ENCODE data around the gene MAP1B. TPM values are rescaled to one million over a fixed set of nuclear protein-coding genes. Genes with fewer than 3 reads are reported as not detected.

The MAP1B gene
- polyA plus RNA-seq, 1 donor (not counting 4 experiments of a cell fraction or from before 2014, with no cell fraction given) = 3.3 TPM

GRCh38 chr5:72199681-72200080, 92.4 kb downstream of the MAP1B start:
- no peaks in the 10 kb centered on the region for H3K9me3 ChIP-seq (ENCODE audit: control insufficient read depth, low read depth, low read length)
- no peak overlapping the region for H2AFZ ChIP-seq (ENCODE audit: control insufficient read depth, low read length)
- H3K36me3 ChIP-seq (ENCODE audit: control insufficient read depth in 2 of 2, extremely low read depth in 1 of 2, insufficient read depth in 2 of 2, low read length in 2 of 2) = peaks cover 0 to 6% of the 10 kb centered on the region in 2 experiments
- no peak for FAIRE-seq
- H4K20me1 ChIP-seq (ENCODE audit: control insufficient read depth, extremely low read depth, insufficient read depth, low read length) = no peaks in the 10 kb centered on the region
- H3K9me1 ChIP-seq (ENCODE audit: control insufficient read depth, extremely low read depth, insufficient read depth, low read length) = peaks cover 2% of the 10 kb centered on the region
- dilution Hi-C loops (cut with MboI; ENCODE audit: extremely low pct_ligation_motif_present, low sequenced_read_pairs) = no loop called here
- TF ChIP-seq EZH2 (IDR thresholded peaks at IDR 0.05; ENCODE audit: low read length) (no peak), CTCF (optimal IDR thresholded peaks at IDR 0.05 in 1 of 3, IDR thresholded peaks at IDR 0.05 in 1 of 3, conservative IDR thresholded peaks at IDR 0.05 in 1 of 3; ENCODE audit: extremely low read depth in 1 of 3, insufficient read depth in 2 of 3, low read length in 3 of 3) (no peak)
- no peak overlapping the region for H3K9ac ChIP-seq (ENCODE audit: control insufficient read depth, extremely low read depth, insufficient read depth, low read length)
- no peak overlapping the region for H3K4me2 ChIP-seq (ENCODE audit: control insufficient read depth, extremely low read depth, insufficient read depth, low read depth, low read length)
- no peak overlapping the region for H3K4me3 ChIP-seq (ENCODE audit: control insufficient read depth in 2 of 3, extremely low read depth in 1 of 3, insufficient read depth in 2 of 3, low read depth in 1 of 3, low read length in 3 of 3)
- no peaks in the 10 kb centered on the region for H3K79me2 ChIP-seq (ENCODE audit: control insufficient read depth, insufficient read depth, low read length)
- H3K27me3 ChIP-seq (ENCODE audit: control insufficient read depth, extremely low read depth, insufficient read depth, low read length) = no peaks in the 10 kb centered on the region
- DNase-seq (ENCODE audit: low read depth, low spot score) = no peak
- no peak overlapping the region for H3K27ac ChIP-seq (ENCODE audit: control insufficient read depth, insufficient read depth, low read length)
- H3K4me1 ChIP-seq (ENCODE audit: control insufficient read depth, extremely low read depth, insufficient read depth, low read length) = no peaks in the 10 kb centered on the region

GRCh38 chr5:72202331-72202825, 95.1 kb downstream of the MAP1B start:
- Histone ChIP-seq H3K4me1 (ENCODE audit: control insufficient read depth, extremely low read depth, insufficient read depth, low read length) (no peaks in the 10 kb centered on the region), H3K4me2 (ENCODE audit: control insufficient read depth, extremely low read depth, insufficient read depth, low read depth, low read length) (no peak overlapping the region), H3K27me3 (ENCODE audit: control insufficient read depth, extremely low read depth, insufficient read depth, low read length) (no peaks in the 10 kb centered on the region), H3K79me2 (ENCODE audit: control insufficient read depth, insufficient read depth, low read length) (no peaks in the 10 kb centered on the region), H3K9me3 (ENCODE audit: control insufficient read depth, low read depth, low read length) (no peaks in the 10 kb centered on the region), H3K36me3 (ENCODE audit: control insufficient read depth in 2 of 2, extremely low read depth in 1 of 2, insufficient read depth in 2 of 2, low read length in 2 of 2) (peaks cover 0 to 5% of the 10 kb centered on the region in 2 experiments), H3K4me3 (ENCODE audit: control insufficient read depth in 2 of 3, extremely low read depth in 1 of 3, insufficient read depth in 2 of 3, low read depth in 1 of 3, low read length in 3 of 3) (no peak overlapping the region), H3K9ac (ENCODE audit: control insufficient read depth, extremely low read depth, insufficient read depth, low read length) (no peak overlapping the region), H3K9me1 (ENCODE audit: control insufficient read depth, extremely low read depth, insufficient read depth, low read length) (peaks cover 2% of the 10 kb centered on the region), H3K27ac (ENCODE audit: control insufficient read depth, insufficient read depth, low read length) (no peak overlapping the region), H2AFZ (ENCODE audit: control insufficient read depth, low read length) (no peak overlapping the region), H4K20me1 (ENCODE audit: control insufficient read depth, extremely low read depth, insufficient read depth, low read length) (no peaks in the 10 kb centered on the region)
- dilution Hi-C loops (cut with MboI; ENCODE audit: extremely low pct_ligation_motif_present, low sequenced_read_pairs) = no loop called here
- TF ChIP-seq EZH2 (IDR thresholded peaks at IDR 0.05; ENCODE audit: low read length) (no peak), CTCF (optimal IDR thresholded peaks at IDR 0.05 in 1 of 3, IDR thresholded peaks at IDR 0.05 in 1 of 3, conservative IDR thresholded peaks at IDR 0.05 in 1 of 3; ENCODE audit: extremely low read depth in 1 of 3, insufficient read depth in 2 of 3, low read length in 3 of 3) (no peak)
- FAIRE-seq = no peak
- no peak for DNase-seq (ENCODE audit: low read depth, low spot score)
